GM18858 (cell line): Measurements from ENCODE around the gene KDM3A.
"Not testable (repeated sequence)": the region's sequence is repeated elsewhere in the genome, so short reads cannot be mapped to it uniquely, and the experiment has no call there.

Source experiments
- ATAC-seq: cut with Tn5 transposase; IDR thresholded peaks from one replicate; pipeline ENCODE4 v1.9.1; 2021; ENCODE audit not compliant: unreplicated experiment

KDM3A gene

GRCh38 chr2:86476918-86477317 is 35.7 kb downstream of the KDM3A start:
- no peak for ATAC-seq

DNA sequence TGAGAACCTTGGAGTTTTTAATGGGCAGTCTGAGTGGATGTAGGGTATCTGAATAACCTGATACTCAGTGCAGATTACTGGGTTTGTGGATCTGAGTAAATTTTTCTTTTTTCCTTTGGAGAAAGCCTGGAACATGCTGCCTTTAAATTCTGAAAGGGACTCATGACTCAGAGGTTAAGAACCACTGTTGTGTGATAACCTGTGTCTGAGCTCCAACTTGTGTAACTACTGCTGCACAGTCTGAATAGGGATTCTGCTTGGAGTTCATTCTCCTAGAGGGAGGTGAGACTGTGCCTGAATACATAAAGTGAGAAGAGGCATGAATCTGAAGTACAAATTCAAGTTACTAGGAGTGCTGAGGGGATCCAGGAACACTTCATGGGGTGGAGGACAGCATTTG is 36.2 kb downstream of the KDM3A start:
- ATAC-seq, result no peak

GRCh38 chr2:86480105-86480504 is 38.9 kb downstream of the KDM3A start:
- ATAC-seq, result no peak

DNA sequence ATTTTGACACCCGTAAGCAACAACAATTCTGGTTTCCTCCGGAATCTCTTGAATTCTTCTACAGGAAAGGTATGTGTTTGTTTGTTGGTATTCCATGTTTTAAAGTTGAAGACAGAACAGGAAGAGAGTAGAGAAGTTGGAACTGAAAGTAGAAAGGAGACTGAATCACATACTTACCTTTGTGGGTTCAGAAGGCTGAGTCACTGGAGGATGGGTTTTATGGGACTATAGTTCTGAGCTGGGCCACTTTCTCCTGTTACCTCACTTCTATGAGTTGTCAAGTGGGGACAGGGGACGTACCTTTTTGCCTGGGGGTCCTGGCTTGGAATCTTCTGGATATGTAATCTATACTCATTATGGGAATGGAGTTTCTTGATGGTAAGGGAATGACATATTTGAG is 40.9 kb downstream of the KDM3A start:
- no peak for ATAC-seq

DNA sequence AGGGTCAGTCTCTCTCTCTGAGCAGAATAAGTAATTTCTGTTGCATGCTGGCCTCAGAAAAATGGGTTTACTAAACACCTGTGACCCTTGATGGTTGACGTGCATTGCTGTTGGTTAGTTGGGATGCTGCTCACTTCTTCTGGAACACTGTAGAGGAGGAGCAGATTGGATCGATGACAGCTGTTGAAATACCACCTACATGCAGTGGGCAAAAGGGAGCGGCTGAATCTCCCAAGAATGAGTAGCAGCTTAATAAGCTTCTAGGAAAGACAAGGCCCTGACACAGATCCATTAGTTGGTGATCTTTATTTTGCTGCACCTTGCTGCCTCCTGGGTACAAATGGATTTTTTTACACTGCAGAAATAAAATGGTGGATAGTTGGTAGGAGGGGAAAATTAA is 43.2 kb downstream of the KDM3A start:
- ATAC-seq, result no peak

DNA sequence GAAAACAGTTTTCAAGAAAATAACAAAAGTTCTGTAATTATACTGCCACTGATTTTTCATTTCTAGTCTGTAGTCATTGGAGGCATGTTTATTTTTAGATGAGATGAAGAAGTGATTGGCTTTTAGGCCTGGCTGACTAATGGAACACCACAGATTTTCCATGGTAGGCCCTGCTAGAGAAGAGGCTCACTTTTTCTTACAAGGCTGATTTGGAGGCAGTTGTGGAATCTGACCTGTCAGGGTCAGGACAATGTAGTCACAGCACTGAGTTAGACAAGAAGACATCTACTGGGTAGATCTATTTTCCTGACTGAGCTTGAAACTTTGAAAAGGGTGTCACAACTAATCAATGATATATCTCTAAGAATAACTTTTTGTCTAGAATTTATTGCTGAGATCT is 43.9 kb downstream of the KDM3A start:
- ATAC-seq, result no peak

DNA sequence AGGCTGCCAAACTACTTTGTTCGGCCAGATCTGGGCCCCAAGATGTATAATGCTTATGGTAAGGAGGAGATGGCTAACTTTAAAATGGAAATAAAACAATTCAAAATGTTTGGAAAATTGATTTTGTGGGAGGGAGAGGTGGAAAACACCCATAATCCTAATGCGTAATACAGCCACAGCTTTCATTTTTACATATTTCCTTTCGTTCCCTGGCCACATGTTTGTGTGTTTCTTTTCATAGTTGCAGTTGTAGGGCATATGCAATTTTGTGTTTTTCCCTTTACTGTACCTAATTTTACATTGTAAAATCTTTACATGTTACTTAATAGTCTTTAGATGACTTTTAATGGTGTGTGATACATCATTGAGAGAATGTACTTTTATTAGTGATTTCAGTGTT is 44.6 kb downstream of the KDM3A start:
- no peak for ATAC-seq

DNA sequence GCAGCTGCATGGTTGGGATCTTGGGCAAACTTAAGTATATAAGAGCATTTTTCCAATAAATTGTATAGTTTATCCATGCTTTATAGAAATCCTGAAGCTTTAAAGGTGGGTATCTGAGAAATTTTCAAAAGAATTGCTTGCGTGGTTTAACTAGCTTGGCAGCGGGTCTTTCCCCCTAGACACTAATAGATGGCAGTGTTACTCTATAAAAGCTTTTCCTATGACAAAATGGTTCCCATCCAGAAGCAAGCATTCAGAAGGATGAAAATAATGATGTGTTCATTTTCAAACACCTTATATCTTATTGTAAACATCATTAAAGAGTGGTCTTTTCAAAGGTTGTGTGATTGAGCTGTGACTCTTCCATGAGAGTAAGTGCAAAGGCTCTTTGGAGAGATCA is 45.9 kb downstream of the KDM3A start:
- no peak for ATAC-seq

- ATAC-seq, result no peak
Observed at GRCh38 chr2:86488561-86489250, 47.5 kb downstream of the KDM3A start.

DNA sequence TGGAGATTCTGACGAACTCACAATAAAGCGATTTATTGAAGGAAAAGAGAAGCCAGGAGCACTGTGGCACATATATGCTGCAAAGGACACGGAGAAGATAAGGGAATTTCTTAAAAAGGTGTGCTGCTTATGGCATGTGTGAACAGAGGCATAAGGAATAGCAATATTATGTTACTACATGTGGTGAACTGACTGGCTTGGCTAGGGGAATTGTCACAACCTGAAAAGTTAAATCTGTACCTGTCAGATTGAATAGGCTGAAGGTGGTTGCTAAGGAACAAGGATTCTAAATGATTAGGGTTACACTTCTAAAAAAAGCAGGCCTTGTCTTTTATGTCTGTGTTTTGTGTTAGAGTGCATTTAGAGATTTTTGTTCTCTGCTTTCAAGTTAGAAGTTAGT is 48.4 kb downstream of the KDM3A start:
- ATAC-seq, result no peak

DNA sequence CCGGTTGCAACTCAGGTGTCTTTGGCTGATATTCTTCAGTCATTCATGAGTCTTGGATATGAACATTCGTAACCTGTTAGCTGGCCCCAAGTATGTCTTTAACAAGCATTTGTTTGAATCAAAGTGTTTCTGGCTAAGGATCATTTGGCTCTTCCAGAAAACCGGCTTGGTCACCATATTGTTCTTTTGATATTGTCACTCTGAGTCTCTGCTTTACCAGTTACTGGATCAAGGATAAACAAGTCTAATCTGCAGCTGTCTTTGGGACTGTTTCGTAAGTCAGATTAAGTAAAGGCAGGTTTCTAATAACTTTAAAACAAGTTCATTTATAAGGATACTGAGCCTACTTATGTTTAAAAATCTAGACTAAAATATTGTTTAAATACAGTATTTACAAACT is 49.1 kb downstream of the KDM3A start:
- ATAC-seq, result no peak

DNA sequence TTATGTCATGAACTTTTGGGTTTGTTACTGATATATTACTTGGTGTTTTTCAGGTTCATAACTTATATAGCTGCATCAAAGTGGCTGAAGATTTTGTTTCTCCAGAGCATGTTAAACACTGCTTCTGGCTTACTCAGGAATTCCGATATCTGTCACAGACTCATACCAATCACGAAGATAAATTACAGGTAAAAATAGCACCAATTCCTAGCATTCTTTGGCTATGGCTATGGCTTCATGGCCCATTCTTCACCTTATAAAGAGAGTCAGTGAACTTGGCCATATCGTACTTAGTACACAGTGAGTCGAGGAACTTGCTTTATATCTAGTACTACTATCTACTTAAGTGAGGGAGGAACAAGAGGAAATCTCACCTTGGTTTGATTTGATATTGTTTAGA is 49.9 kb downstream of the KDM3A start:
- ATAC-seq, result no peak

DNA sequence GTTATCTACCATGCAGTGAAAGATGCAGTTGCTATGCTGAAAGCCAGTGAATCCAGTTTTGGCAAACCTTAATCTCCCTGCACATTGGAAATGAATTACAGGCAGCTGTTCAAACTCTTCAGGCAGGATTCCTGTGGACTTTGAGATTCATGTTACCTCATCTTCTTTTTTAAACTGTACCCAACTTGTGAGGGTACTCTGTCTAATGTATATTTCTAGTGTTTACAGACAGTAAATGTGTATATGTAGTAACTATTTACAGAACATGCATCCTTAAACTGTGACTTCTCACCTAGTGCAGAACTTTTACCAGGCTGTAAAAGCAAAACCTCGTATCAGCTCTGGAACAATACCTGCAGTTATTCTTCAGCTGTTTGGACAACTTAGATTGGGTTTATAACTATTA is 50.9 kb downstream of the KDM3A start:
- no peak for ATAC-seq

GRCh38 chr2:86496391-86496790 is 55.2 kb downstream of the KDM3A start:
- ATAC-seq, result not testable (repeated sequence)

GRCh38 chr2:86498468-86499260 is 57.5 kb downstream of the KDM3A start:
- no peak for ATAC-seq

DNA sequence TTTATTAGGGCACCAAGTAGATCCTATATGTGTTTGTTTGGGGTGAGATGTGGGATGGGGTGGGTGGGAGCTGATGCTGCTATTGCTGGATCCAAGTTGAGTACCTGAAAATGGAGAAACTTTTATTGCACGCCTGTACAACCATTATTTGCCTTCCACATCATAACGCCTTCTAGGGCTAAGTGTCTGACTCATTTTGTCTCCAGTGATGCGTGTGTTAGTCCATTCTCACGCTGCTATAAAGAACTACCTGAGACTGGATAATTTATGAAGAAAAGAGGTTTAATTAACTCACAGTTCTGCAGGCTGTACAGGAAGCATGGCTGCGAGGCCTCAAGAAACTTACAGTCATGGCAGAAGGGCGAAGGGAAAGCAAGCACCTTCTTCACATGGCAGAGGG is 58.2 kb downstream of the KDM3A start:
- ATAC-seq, result no peak

DNA sequence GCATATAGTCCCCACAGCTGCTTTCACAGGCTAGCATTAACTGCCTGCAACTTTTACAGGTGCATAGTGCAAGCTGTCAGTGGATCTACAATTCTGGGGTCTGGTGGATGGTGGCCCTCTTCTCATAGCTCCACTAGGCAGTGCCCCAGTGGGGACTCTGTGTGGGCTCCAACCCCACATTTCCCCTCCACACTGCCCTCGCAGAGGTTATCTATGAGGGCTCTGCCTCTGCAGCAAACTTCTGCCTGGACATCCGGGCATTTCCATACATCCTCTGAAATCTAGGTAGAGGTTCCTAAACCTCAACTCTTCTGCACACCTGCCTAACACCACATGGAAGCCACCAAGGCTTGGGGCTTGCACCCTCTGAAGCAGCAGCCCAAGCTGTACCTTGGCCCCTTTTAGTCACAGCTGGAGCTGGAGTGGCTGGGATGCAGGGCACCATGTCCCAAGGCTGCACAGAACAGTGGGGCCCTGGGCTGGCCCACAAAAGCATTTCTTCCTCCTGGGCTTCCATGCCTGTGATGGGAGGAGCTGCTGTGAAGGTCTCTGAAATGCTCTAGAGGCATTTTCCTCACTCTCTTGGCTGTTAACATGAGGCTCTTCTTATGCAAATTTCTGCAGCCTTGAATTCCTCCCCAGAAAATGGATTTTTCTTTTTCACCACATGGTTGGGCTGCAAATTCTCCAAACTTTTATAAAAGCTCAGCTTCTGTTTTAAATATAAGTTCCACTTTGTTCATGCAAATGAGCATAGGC is 59.3 kb downstream of the KDM3A start:
- ATAC-seq, result no peak

GRCh38 chr2:86507600-86507999 is 66.4 kb downstream of the KDM3A start:
- no peak for ATAC-seq

DNA sequence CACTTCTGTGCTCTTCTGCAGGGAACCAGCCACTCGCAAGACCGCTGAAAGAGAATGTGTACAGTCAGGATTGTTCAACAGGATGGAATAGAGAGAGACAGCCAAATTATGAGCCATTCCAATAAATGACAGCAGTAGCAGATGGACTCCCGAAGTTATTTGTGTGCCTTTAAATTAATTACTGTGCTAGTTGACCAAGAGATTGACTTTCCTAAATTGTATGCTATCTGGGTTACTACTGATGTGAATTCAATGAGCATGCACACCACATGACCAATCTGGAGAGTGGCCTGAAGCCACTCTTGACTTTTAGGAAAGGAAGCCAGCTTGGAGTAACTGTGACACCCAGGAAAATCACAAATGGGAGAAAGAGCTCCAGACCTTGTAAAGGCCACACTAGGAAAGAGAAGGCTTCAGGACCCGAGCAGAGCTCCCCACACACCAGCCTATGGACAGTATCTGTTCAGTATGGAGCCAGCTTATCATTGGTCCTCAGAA is 69.3 kb downstream of the KDM3A start:
- ATAC-seq, result no peak

- ATAC-seq, result no peak
Observed at GRCh38 chr2:86512034-86512433, 70.9 kb downstream of the KDM3A start.

DNA sequence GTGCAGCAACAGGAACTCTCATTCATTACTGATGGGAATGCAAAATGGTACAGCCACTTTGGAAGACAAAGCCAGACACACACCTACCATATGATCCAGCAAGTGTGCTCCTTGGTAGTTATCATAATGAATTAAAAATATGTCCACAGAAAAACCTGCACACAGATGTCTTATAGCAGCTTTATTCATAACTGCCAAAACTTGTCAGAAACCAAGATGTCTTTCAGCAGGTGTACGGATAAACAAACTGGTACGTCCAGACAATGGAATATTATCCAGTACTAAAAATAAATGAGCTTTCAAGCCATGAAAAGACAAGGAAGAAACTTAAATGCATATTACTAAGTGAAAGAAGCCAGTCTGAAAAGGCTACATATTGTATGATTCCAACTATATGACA is 71.7 kb downstream of the KDM3A start:
- no peak for ATAC-seq
